Esophagus squamous epithelium (tissue), 5 donors: ENCODE data around the gene VANGL2. TPM values are rescaled to one million over a fixed set of nuclear protein-coding genes. Genes with fewer than 3 reads are reported as not detected.

Source experiments
- DNase-seq: peaks from one replicate; lab custom pipeline; 2025; lab: John Stamatoyannopoulos, UW
- H3K27ac ChIP-seq, 4 donors: fragments of 200-600 bp; sonication (generic); one replicate each; pipeline ENCODE4 v1.5.1; 2016 to 2019; ENCODE audit warnings: mild to moderate bottlenecking in 1 of 4
- H3K27me3 ChIP-seq, 4 donors: fragments of 200-600 bp; sonication (generic); 1 replicate in 3 of 4; 2 replicates in 1 of 4; pipeline versions ENCODE4 v1.5.1 to v1.6.0; 2017 to 2021; ENCODE audit warnings: antibody characterized with exemption in 1 of 4
- H3K36me3 ChIP-seq, 3 donors: fragments of 200-600 bp; sonication (generic); one replicate each; pipeline ENCODE4 v1.5.1; 2016 to 2019
- H3K4me1 ChIP-seq, 3 donors: fragments of 200-600 bp; sonication (generic); one replicate each; pipeline ENCODE4 v1.5.1; 2017 to 2019
- H3K4me3 ChIP-seq, 4 donors: fragments of 200-600 bp; sonication (generic); 1 replicate in 3 of 4; 2 replicates in 1 of 4; pipeline ENCODE4 v1.5.1; 2016 to 2019; ENCODE audit warnings: mild to moderate bottlenecking in 2 of 4, moderate library complexity in 1 of 4
- H3K9me3 ChIP-seq, 3 donors: fragments of 200-600 bp; sonication (generic); one replicate each; pipeline ENCODE4 v1.5.1; 2016 to 2019
- CTCF ChIP-seq, 6 experiments: fragments of 450-650 bp in 4 of 6; fragments of 200-600 bp in 2 of 6; sonication (generic) in 2 of 6; IDR thresholded peaks; one replicate each; pipeline ENCODE4 v1.5.1; 2016 to 2019; ENCODE audit warnings: antibody characterized with exemption in 6 of 6, mild to moderate bottlenecking in 4 of 6, moderate library complexity in 4 of 6
- POLR2A ChIP-seq, 4 donors: fragments of 450-650 bp; IDR thresholded peaks; one replicate each; pipeline ENCODE4 v1.6.1; 2017; ENCODE audit warnings: antibody characterized with exemption in 4 of 4, mild to moderate bottlenecking in 4 of 4, moderate library complexity in 3 of 4
- WGBS, 2 donors: methylation state at CpG; one replicate each; pipeline ENCODE4 v1.1.5; 2018; 5-methylcytosine and 5-hydroxymethylcytosine counted together
- intact Hi-C: fragments of 100-400 bp; cut with DNase I; formaldehyde crosslinking; loops from one replicate; pipeline ENCODE4 v1.15.0; 2022
- total RNA-seq, 4 donors: library from RNA; depleted of rRNA; stranded (reverse); fragments of >200 nt; gene quantifications; one replicate each; pipeline ENCODE4 v1.1.0, GENCODE V29; 2016
- donor health status: DM: yes; HTN: yes; CAD: no.

The VANGL2 gene
- total RNA-seq, 4 donors from 2014 or later = 5.9 to 10.8 (median 7.7) TPM

- intact Hi-C loops = no loop called here
- peaks cover 0 to 15% (median 3%) of the 10 kb centered on the region in 3 donors for H3K4me1 ChIP-seq
- no peak for DNase-seq
- no peak overlapping the region for H3K4me3 ChIP-seq
- H3K27ac ChIP-seq = no peak overlapping the region
- H3K36me3 ChIP-seq = no peaks in the 10 kb centered on the region
- no peaks in the 10 kb centered on the region for H3K9me3 ChIP-seq
- TF ChIP-seq CTCF (IDR thresholded peaks at IDR 0.05) (no peak), POLR2A (IDR thresholded peaks at IDR 0.05) (no peak)
- 87 to 90% methylated on average over 21 to 32 of the region's 42 CpGs for WGBS, 2 donors
- peaks cover 0 to 30% (median 0%) of the 10 kb centered on the region in 4 donors for H3K27me3 ChIP-seq
Observed at GRCh38 chr1:160370561-160371345, 29.6 kb upstream of the VANGL2 start.

- Histone ChIP-seq H3K36me3 (no peaks in the 10 kb centered on the region), H3K4me1 (peaks cover 0 to 20% (median 3%) of the 10 kb centered on the region in 3 donors), H3K9me3 (no peaks in the 10 kb centered on the region), H3K4me3 (no peak overlapping the region), H3K27me3 (peaks cover 0 to 30% (median 0%) of the 10 kb centered on the region in 4 donors), H3K27ac (no peak overlapping the region)
- intact Hi-C loops = no loop called here
- DNase-seq = no peak
- TF ChIP-seq POLR2A (IDR thresholded peaks at IDR 0.05) (no peak), CTCF (IDR thresholded peaks at IDR 0.05) (no peak)
Observed at GRCh38 chr1:160371346-160371631, 29.1 kb upstream of the VANGL2 start.

GRCh38 chr1:160371756-160372155 lies 28.6 kb upstream of the VANGL2 start:
- DNase-seq = no peak
- no peak for TF ChIP-seq POLR2A (IDR thresholded peaks at IDR 0.05)
- TF ChIP-seq CTCF (IDR thresholded peaks at IDR 0.05) = no peak
- Histone ChIP-seq H3K4me1 (peaks cover 0 to 25% (median 3%) of the 10 kb centered on the region in 3 donors), H3K27ac (no peak overlapping the region), H3K9me3 (no peaks in the 10 kb centered on the region), H3K27me3 (peaks cover 0 to 27% (median 0%) of the 10 kb centered on the region in 4 donors), H3K36me3 (no peaks in the 10 kb centered on the region), H3K4me3 (no peak overlapping the region)
- intact Hi-C loops = no loop called here
- 71 to 87% methylated on average over 4 of the region's 4 CpGs for WGBS, 2 donors

- intact Hi-C loops = no loop called here
Observed at GRCh38 chr1:160373696-160374095, 26.7 kb upstream of the VANGL2 start.

More at GRCh38 chr1:160373696-160374095, 26.7 kb upstream of the VANGL2 start:
- Histone ChIP-seq H3K27ac (no peak overlapping the region), H3K27me3 (peaks cover 0 to 21% (median 0%) of the 10 kb centered on the region in 4 donors), H3K36me3 (no peaks in the 10 kb centered on the region), H3K4me3 (no peak overlapping the region), H3K9me3 (no peaks in the 10 kb centered on the region), H3K4me1 (peaks cover 0 to 25% (median 3%) of the 10 kb centered on the region in 3 donors)
- WGBS, 2 donors = 83 to 87% methylated on average over 4 of the region's 4 CpGs
- no peak for TF ChIP-seq POLR2A (IDR thresholded peaks at IDR 0.05)
- TF ChIP-seq CTCF (IDR thresholded peaks at IDR 0.05) = no peak
- no peak for DNase-seq
